MM.1S (cell line): ENCODE data around the gene EYA2.

ENCODE experiments used
- EZH2 ChIP-seq: fragments of 300-600 bp; sonication (generic); optimal IDR thresholded peaks from 2 replicates; pipeline ENCODE3; 2017; ENCODE audit warnings: low read depth, mild to moderate bottlenecking, antibody characterized with exemption, low read length, mixed read lengths
- TF ChIP-seq, protein P1 (sequence below): fragments of 300-600 bp; sonication (generic); IDR thresholded peaks from 2 replicates; pipeline ENCODE4 v1.5.1; 2016; ENCODE audit warnings: antibody characterized with exemption, low read length, mixed read lengths

DNA sequence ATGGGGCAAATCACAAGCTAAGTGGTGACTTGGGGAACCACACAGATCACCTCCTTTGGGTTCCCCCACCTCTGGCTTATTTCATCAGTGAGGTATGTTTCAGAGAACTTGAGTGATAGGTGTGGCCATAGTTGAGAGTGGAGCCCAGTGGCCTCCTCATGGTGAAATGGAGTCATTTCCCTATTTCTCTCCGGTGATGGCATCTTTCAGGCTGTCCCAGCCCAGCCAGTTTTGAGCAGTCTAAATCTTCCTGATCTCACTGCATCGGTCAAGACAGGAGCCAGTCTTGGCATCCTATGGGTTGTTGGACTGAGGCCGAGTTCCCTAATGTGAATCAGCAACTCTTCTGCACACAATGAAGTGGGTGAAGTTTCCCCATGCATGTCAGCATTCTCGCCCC is 132.4 kb downstream of the EYA2 start:
- no peak for TF ChIP-seq EZH2
- TF ChIP-seq, protein P1, sequence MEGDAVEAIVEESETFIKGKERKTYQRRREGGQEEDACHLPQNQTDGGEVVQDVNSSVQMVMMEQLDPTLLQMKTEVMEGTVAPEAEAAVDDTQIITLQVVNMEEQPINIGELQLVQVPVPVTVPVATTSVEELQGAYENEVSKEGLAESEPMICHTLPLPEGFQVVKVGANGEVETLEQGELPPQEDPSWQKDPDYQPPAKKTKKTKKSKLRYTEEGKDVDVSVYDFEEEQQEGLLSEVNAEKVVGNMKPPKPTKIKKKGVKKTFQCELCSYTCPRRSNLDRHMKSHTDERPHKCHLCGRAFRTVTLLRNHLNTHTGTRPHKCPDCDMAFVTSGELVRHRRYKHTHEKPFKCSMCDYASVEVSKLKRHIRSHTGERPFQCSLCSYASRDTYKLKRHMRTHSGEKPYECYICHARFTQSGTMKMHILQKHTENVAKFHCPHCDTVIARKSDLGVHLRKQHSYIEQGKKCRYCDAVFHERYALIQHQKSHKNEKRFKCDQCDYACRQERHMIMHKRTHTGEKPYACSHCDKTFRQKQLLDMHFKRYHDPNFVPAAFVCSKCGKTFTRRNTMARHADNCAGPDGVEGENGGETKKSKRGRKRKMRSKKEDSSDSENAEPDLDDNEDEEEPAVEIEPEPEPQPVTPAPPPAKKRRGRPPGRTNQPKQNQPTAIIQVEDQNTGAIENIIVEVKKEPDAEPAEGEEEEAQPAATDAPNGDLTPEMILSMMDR: no peak
